DND-41 (cell line): ENCODE data around the gene RNF6.

ENCODE experiments used
- ATAC-seq: fragments of 200-7000 bp; cut with Tn5 transposase; 3 replicates; pipeline ENCODE4 v1.9.1; 2021; ENCODE audit warnings: low read depth; ENCODE audit not compliant: insufficient read depth
- DNase-seq: peaks from one replicate; pipeline ENCODE4 v3.0.0-alpha.2; 2020
- H2AFZ ChIP-seq: 2 replicates; pipeline ENCODE4 v1.6.0; 2012; ENCODE audit warnings: low read depth, low read length
- H3K27ac ChIP-seq: 2 replicates; pipeline ENCODE4 v1.5.1; 2012; ENCODE audit warnings: low read length, inconsistent platforms
- H3K27me3 ChIP-seq: fragments of 200-600 bp; sonication (generic); 2 replicates; pipeline ENCODE4 v1.6.0; 2012; ENCODE audit warnings: low read length, mild to moderate bottlenecking, inconsistent platforms; ENCODE audit not compliant: insufficient read depth, poor library complexity
- H3K36me3 ChIP-seq: 2 replicates; pipeline ENCODE4 v1.5.1; 2012; ENCODE audit warnings: low read length, inconsistent platforms; ENCODE audit not compliant: insufficient read depth
- H3K4me1 ChIP-seq: 2 replicates; pipeline ENCODE4 v1.5.1; 2012; ENCODE audit warnings: mild to moderate bottlenecking, low read length; ENCODE audit not compliant: insufficient read depth
- H3K4me2 ChIP-seq: 2 replicates; pipeline ENCODE4 v1.6.0; 2012; ENCODE audit warnings: mild to moderate bottlenecking, moderate library complexity, low read length, inconsistent platforms; ENCODE audit not compliant: insufficient read depth
- H3K4me3 ChIP-seq, 2 experiments: fragments of 200-600 bp in 1 of 2; shearing (Covaris generic) in 1 of 2; 2 replicates each; pipeline ENCODE4 v1.5.1; 2012 to 2016; ENCODE audit warnings: inconsistent platforms in 2 of 2, low read length in 2 of 2, mild to moderate bottlenecking in 2 of 2, low read depth in 1 of 2, moderate library complexity in 1 of 2
- H3K79me2 ChIP-seq: 2 replicates; pipeline ENCODE4 v1.6.0; 2012; ENCODE audit warnings: low read length, inconsistent platforms; ENCODE audit not compliant: insufficient read depth
- H3K9ac ChIP-seq: 2 replicates; pipeline ENCODE4 v1.6.0; 2012; ENCODE audit warnings: low read depth, mild to moderate bottlenecking, inconsistent platforms, low read length, moderate library complexity
- H3K9me3 ChIP-seq: 2 replicates; pipeline ENCODE4 v1.5.1; 2012; ENCODE audit warnings: low read length, moderate library complexity, mild to moderate bottlenecking, inconsistent platforms; ENCODE audit not compliant: insufficient read depth, severe bottlenecking
- H4K20me1 ChIP-seq: 2 replicates; pipeline ENCODE4 v1.6.0; 2012; ENCODE audit warnings: low read length; ENCODE audit not compliant: insufficient read depth
- EZH2 ChIP-seq: IDR thresholded peaks from 3 replicates; pipeline ENCODE4 v1.6.1; 2012; ENCODE audit warnings: borderline replicate concordance, low read depth, mild to moderate bottlenecking, moderate library complexity, low read length, inconsistent platforms; ENCODE audit not compliant: severe bottlenecking
- TF ChIP-seq, protein P1 (sequence below): IDR thresholded peaks from 2 replicates; pipeline ENCODE4 v1.5.1; 2012; ENCODE audit warnings: borderline replicate concordance, low read length, moderate library complexity, mild to moderate bottlenecking; ENCODE audit not compliant: poor library complexity, severe bottlenecking; ENCODE audit errors: extremely low read depth

The RNF6 gene

DNA sequence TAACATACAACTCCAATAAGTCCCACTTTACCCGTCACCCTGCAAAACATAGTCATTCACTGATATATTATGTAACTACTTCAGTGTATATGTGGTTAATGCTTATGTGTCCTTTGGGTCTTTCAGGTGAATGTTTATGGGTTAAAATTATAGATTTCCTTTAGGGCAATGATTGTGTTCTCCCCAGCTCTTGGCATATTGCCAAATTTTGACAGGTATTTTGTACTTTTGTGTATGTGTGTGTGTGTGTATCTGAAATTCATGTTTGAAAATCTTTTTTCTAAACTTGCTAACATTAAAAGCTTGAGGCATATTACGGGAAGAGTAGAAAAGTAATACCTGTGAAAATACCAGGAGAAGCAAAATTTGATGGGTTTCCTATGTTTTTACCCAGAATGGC is 40.0 kb upstream of the RNF6 start:
- Histone ChIP-seq H3K79me2 (peaks cover 97% of the 10 kb centered on the region), H4K20me1 (peaks cover 65% of the 10 kb centered on the region), H3K4me1 (no peaks in the 10 kb centered on the region), H3K27ac (no peak overlapping the region), H3K4me2 (no peak overlapping the region), H3K4me3 (no peak overlapping the region), H3K9ac (no peak overlapping the region), H2AFZ (no peak overlapping the region), H3K36me3 (no peaks in the 10 kb centered on the region), H3K27me3 (no peaks in the 10 kb centered on the region), H3K9me3 (no peaks in the 10 kb centered on the region)
- DNase-seq (no peak), ATAC-seq (no peak)
- TF ChIP-seq, protein P1, sequence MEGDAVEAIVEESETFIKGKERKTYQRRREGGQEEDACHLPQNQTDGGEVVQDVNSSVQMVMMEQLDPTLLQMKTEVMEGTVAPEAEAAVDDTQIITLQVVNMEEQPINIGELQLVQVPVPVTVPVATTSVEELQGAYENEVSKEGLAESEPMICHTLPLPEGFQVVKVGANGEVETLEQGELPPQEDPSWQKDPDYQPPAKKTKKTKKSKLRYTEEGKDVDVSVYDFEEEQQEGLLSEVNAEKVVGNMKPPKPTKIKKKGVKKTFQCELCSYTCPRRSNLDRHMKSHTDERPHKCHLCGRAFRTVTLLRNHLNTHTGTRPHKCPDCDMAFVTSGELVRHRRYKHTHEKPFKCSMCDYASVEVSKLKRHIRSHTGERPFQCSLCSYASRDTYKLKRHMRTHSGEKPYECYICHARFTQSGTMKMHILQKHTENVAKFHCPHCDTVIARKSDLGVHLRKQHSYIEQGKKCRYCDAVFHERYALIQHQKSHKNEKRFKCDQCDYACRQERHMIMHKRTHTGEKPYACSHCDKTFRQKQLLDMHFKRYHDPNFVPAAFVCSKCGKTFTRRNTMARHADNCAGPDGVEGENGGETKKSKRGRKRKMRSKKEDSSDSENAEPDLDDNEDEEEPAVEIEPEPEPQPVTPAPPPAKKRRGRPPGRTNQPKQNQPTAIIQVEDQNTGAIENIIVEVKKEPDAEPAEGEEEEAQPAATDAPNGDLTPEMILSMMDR: no peak
- TF ChIP-seq EZH2: no peak

DNA sequence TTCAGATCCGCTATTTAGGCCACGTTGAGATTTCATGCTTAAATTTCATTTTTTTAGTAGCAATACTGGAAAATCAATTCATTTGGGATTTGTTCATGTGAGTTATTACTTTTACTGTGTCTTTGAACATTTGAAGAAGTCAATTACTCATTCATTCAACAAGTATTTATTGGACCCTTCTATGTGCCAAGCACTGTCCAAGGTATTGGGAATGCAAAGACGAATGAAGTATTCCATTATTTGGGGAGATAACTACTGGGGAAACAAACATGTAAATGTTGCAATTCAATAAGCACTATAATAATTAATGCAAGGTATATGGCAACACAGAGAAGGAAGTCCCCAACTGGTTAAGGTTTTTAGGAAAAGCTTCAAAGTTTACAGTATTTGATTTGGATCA is 37.5 kb upstream of the RNF6 start:
- DNase-seq (no peak), ATAC-seq (no peak)
- Histone ChIP-seq H3K4me3 (no peak overlapping the region), H4K20me1 (peaks cover 61% of the 10 kb centered on the region), H3K4me2 (no peak overlapping the region), H3K27ac (no peak overlapping the region), H3K9ac (no peak overlapping the region), H2AFZ (no peak overlapping the region), H3K9me3 (no peaks in the 10 kb centered on the region), H3K79me2 (peaks cover 98% of the 10 kb centered on the region), H3K4me1 (peaks cover 21% of the 10 kb centered on the region), H3K27me3 (no peaks in the 10 kb centered on the region), H3K36me3 (no peaks in the 10 kb centered on the region)
- TF ChIP-seq, protein P1: no peak

DNA sequence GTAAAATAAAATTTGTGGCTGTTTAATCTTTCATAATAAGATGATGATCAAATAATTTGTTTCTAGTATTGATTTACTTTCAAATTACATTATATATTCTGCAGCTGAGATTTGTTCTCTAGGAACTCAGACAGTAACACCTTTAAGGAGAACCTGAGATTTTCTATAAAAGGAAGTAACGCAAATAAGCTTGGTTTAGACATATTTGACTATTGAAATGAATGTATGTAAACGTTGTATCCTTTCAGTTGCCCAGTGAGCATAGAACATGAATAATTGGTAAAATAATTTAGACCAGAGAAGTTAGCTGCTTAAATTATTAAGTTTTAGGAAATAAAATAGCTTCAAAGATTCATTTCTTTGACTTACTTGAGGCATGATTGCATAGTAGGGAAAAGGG is 34.9 kb upstream of the RNF6 start:
- no peaks in the 10 kb centered on the region for H3K9me3 ChIP-seq
- H2AFZ ChIP-seq: no peak overlapping the region
- peak overlapping the region; percentile 67; the same call in 1 of the 2 replicates for H3K4me2 ChIP-seq
- peaks cover 81% of the 10 kb centered on the region for H3K79me2 ChIP-seq
- H3K27ac ChIP-seq: no peak overlapping the region
- peaks cover 50% of the 10 kb centered on the region; the same call in 1 of the 2 replicates for H4K20me1 ChIP-seq
- H3K9ac ChIP-seq: no peak overlapping the region
- peaks cover 29% of the 10 kb centered on the region for H3K4me1 ChIP-seq
- H3K27me3 ChIP-seq: no peaks in the 10 kb centered on the region
- DNase-seq: no peak
- no peak overlapping the region; a peak in 1 of 4 replicates for H3K4me3 ChIP-seq
- ATAC-seq: no peak
- TF ChIP-seq, protein P1: no peak
- TF ChIP-seq EZH2: no peak
- no peaks in the 10 kb centered on the region for H3K36me3 ChIP-seq
